Measurements from ENCODE around the gene SEPTIN3.

- no peak for TF ChIP-seq CTCF (IDR thresholded peaks at IDR 0.05)
- no peak for TF ChIP-seq POLR2A (IDR thresholded peaks at IDR 0.05)
These were observed 21.9 kb downstream of the SEPTIN3 start for GRCh38 chr22:41991111-41991510.

Measured in Peyer's patch (tissue), 4 donors.